Activated naive CD4-positive, alpha-beta T cell treated with Interleukin-2 at 50 U/mL for 16 hours (primary cell): ENCODE measurements around the gene TAF15.
A peak's percentile ranks its signal among the peaks of the same experiment; 100 is the strongest.

Source experiments
- DNase-seq: peaks from one replicate; pipeline ENCODE4 v3.0.0-alpha.2; 2020

Gene TAF15

GRCh38 chr17:35825206-35825605, 15.9 kb downstream of the TAF15 start:
- DNase-seq = no peak

- DNase-seq = no peak
Measured at GRCh38 chr17:35841101-35841500, 31.8 kb downstream of the TAF15 start.

GRCh38 chr17:35841505-35841904, 32.2 kb downstream of the TAF15 start:
- DNase-seq = no peak

- no peak for DNase-seq
Measured at GRCh38 chr17:35842239-35842638, 33.0 kb downstream of the TAF15 start.

- DNase-seq = no peak
Measured at GRCh38 chr17:35843698-35844097, 34.4 kb downstream of the TAF15 start.

- no peak for DNase-seq
Measured at GRCh38 chr17:35844547-35844946, 35.3 kb downstream of the TAF15 start.

GRCh38 chr17:35846055-35846809, 36.9 kb downstream of the TAF15 start:
- no peak for DNase-seq

- DNase-seq = no peak
Measured at GRCh38 chr17:35847006-35847405, 37.7 kb downstream of the TAF15 start.

GRCh38 chr17:35847633-35848373, 38.5 kb downstream of the TAF15 start:
- DNase-seq = no peak

- DNase-seq = peak; percentile 54
Measured at GRCh38 chr17:35849469-35850348, 40.4 kb downstream of the TAF15 start.

- DNase-seq = no peak
Measured at GRCh38 chr17:35855965-35856364, 46.7 kb downstream of the TAF15 start.

- no peak for DNase-seq
Measured at GRCh38 chr17:35856603-35857002, 47.3 kb downstream of the TAF15 start.

- DNase-seq = no peak
Measured at GRCh38 chr17:35864853-35865252, 55.6 kb downstream of the TAF15 start.

GRCh38 chr17:35865412-35866340, 56.4 kb downstream of the TAF15 start:
- no peak for DNase-seq

- DNase-seq = no peak
Measured at GRCh38 chr17:35866341-35866950, 57.2 kb downstream of the TAF15 start.

- no peak for DNase-seq
Measured at GRCh38 chr17:35867574-35867973, 58.3 kb downstream of the TAF15 start.

- DNase-seq = no peak
Measured at GRCh38 chr17:35868737-35869136, 59.5 kb downstream of the TAF15 start, which contains the start of gene HEATR9. Gene HEATR9, minus strand, starts transcription at chr17:35868891. Its CDS starts 149 bp downstream, at chr17:35868742.

GRCh38 chr17:35870906-35871819, 61.9 kb downstream of the TAF15 start:
- no peak for DNase-seq

GRCh38 chr17:35872196-35872980, 63.1 kb downstream of the TAF15 start:
- no peak for DNase-seq
